Ovary (tissue), 3 donors: ENCODE results near the gene PBX4.

Source experiments
- POLR2A ChIP-seq: fragments of 450-650 bp; IDR thresholded peaks from one replicate; pipeline ENCODE4 v1.6.1; 2017; ENCODE audit warnings: antibody characterized with exemption, mild to moderate bottlenecking, moderate library complexity
- TF ChIP-seq, protein P1 (sequence below), 3 donors: fragments of 450-650 bp in 2 of 3; fragments of 200-600 bp in 1 of 3; IDR thresholded peaks; one replicate each; pipeline versions ENCODE4 v1.5.1 to v1.8.0; 2016 to 2022; ENCODE audit warnings: antibody characterized with exemption in 3 of 3, mild to moderate bottlenecking in 1 of 3
- donor health status: DM: no; HTN: no; CAD: no.

DNA sequence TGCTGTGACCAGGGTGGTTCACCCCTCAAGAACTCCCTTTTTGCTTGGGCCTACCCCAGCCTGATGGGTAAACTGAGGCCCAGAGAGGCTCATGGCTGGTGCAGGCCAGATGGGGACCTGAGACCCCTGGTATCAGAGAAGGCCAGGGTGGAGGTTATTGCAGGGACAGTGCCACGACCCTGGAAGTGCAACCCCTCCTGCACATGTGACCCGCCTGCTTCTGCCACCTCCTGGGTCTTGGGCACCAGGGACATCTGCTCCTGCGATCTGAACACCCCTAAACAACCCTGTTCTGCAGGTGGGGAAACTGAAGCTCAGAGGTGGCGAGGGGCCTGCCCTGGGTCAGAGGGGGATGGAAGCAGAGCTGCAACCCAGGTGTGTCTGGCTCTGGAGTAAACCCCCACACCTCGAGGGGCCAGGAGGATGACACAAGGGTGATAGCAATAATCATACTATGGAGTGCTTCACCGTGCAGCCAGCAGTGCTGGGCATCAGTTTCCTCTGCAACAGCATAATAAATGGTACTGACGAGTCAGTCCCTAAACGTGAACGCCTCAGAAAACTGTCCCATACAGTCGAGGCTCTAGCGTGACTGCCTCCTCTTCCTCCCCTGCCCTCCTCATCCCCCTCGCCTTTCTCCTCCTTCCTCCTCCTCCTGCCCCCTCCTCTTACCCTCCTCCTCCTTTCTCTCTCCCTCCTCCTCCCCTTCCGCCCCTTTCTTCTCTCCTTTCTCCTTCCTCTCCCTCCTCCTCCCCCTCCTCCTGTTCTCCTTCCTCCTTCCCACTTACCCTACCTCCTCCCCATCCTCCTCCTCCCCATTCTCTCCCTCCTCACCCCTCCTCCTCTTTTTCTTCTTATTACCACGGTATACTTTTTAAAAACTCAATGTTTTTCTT lies 85.4 kb downstream of the PBX4 start:
- TF ChIP-seq, protein P1, sequence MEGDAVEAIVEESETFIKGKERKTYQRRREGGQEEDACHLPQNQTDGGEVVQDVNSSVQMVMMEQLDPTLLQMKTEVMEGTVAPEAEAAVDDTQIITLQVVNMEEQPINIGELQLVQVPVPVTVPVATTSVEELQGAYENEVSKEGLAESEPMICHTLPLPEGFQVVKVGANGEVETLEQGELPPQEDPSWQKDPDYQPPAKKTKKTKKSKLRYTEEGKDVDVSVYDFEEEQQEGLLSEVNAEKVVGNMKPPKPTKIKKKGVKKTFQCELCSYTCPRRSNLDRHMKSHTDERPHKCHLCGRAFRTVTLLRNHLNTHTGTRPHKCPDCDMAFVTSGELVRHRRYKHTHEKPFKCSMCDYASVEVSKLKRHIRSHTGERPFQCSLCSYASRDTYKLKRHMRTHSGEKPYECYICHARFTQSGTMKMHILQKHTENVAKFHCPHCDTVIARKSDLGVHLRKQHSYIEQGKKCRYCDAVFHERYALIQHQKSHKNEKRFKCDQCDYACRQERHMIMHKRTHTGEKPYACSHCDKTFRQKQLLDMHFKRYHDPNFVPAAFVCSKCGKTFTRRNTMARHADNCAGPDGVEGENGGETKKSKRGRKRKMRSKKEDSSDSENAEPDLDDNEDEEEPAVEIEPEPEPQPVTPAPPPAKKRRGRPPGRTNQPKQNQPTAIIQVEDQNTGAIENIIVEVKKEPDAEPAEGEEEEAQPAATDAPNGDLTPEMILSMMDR (IDR thresholded peaks at IDR 0.05): no peak
- no peak for TF ChIP-seq POLR2A
